Activated naive CD8-positive, alpha-beta T cell treated with anti-CD3 and anti-CD28 coated beads, Interleukin-2, amount 50 U/mL, for 24 hours (primary cell): Measurements from ENCODE around the gene CAPN1.

Source experiments
- ATAC-seq: fragments of 150-1000 bp; cut with Tn5 transposase; one replicate; pipeline ENCODE4 v1.10.0; 2021
- DNase-seq: peaks from one replicate; pipeline ENCODE4 v3.0.0; 2021
- H3K27ac Mint-ChIP-seq: one replicate; pipeline ENCODE4 v1.8.0; 2021; ENCODE audit warnings: mild to moderate bottlenecking, mixed read lengths
- H3K27me3 Mint-ChIP-seq: one replicate; pipeline ENCODE4 v1.8.0; 2021; ENCODE audit warnings: mixed read lengths
- H3K36me3 Mint-ChIP-seq: one replicate; pipeline ENCODE4 v1.8.0; 2021; ENCODE audit warnings: low read depth, mixed read lengths
- H3K4me1 Mint-ChIP-seq: one replicate; pipeline ENCODE4 v1.8.0; 2021; ENCODE audit warnings: mixed read lengths
- H3K4me3 Mint-ChIP-seq: one replicate; pipeline ENCODE4 v1.8.0; 2021; ENCODE audit warnings: mild to moderate bottlenecking, moderate library complexity, mixed read lengths
- H3K9me3 Mint-ChIP-seq: one replicate; pipeline ENCODE4 v1.8.0; 2021; ENCODE audit warnings: mixed read lengths

Gene CAPN1

GRCh38 chr11:65150509-65151299 lies 31.0 kb upstream of the CAPN1 start:
- Mint-ChIP-seq H3K4me1 (peaks cover 16% of the 10 kb centered on the region), H3K4me3 (no peak overlapping the region), H3K27ac (no peak overlapping the region), H3K36me3 (no peaks in the 10 kb centered on the region), H3K9me3 (no peaks in the 10 kb centered on the region), H3K27me3 (peaks cover 5% of the 10 kb centered on the region)
- peak; percentile 91 for ATAC-seq
- peak; percentile 38 for DNase-seq

- Mint-ChIP-seq H3K4me1 (peaks cover 11% of the 10 kb centered on the region), H3K27me3 (peaks cover 5% of the 10 kb centered on the region), H3K27ac (no peak overlapping the region), H3K9me3 (no peaks in the 10 kb centered on the region), H3K36me3 (no peaks in the 10 kb centered on the region), H3K4me3 (no peak overlapping the region)
- DNase-seq (no peak), ATAC-seq (no peak)
Observed at GRCh38 chr11:65151331-65151899, 30.3 kb upstream of the CAPN1 start.

- Mint-ChIP-seq H3K27ac (no peak overlapping the region), H3K4me1 (peaks cover 11% of the 10 kb centered on the region), H3K4me3 (no peak overlapping the region), H3K9me3 (no peaks in the 10 kb centered on the region), H3K27me3 (peaks cover 5% of the 10 kb centered on the region), H3K36me3 (no peaks in the 10 kb centered on the region)
- no peak for DNase-seq
- ATAC-seq: no peak
Observed at GRCh38 chr11:65152122-65152521, 29.6 kb upstream of the CAPN1 start.

- Mint-ChIP-seq H3K9me3 (no peaks in the 10 kb centered on the region), H3K4me1 (peaks cover 3% of the 10 kb centered on the region), H3K27ac (no peak overlapping the region), H3K36me3 (no peaks in the 10 kb centered on the region), H3K4me3 (no peak overlapping the region), H3K27me3 (peaks cover 3% of the 10 kb centered on the region)
- no peak for DNase-seq
- ATAC-seq: no peak
Observed at GRCh38 chr11:65156256-65156655, 25.5 kb upstream of the CAPN1 start.

GRCh38 chr11:65156926-65157325 lies 24.8 kb upstream of the CAPN1 start:
- ATAC-seq (no peak), DNase-seq (no peak)
- no peak overlapping the region for H3K4me3 Mint-ChIP-seq
- no peaks in the 10 kb centered on the region for H3K36me3 Mint-ChIP-seq
- no peak overlapping the region for H3K27ac Mint-ChIP-seq
- peaks cover 2% of the 10 kb centered on the region for H3K27me3 Mint-ChIP-seq
- no peaks in the 10 kb centered on the region for H3K9me3 Mint-ChIP-seq
- peaks cover 2% of the 10 kb centered on the region for H3K4me1 Mint-ChIP-seq

GRCh38 chr11:65157336-65157735 lies 24.4 kb upstream of the CAPN1 start:
- Mint-ChIP-seq H3K4me1 (no peaks in the 10 kb centered on the region), H3K4me3 (no peak overlapping the region), H3K27me3 (peaks cover 2% of the 10 kb centered on the region), H3K27ac (no peak overlapping the region), H3K9me3 (no peaks in the 10 kb centered on the region), H3K36me3 (no peaks in the 10 kb centered on the region)
- ATAC-seq (no peak), DNase-seq (no peak)

GRCh38 chr11:65159012-65159411 lies 22.7 kb upstream of the CAPN1 start:
- ATAC-seq: no peak

GRCh38 chr11:65160643-65161042 lies 21.1 kb upstream of the CAPN1 start:
- no peaks in the 10 kb centered on the region for H3K27me3 Mint-ChIP-seq
- ATAC-seq: no peak
- no peaks in the 10 kb centered on the region for H3K9me3 Mint-ChIP-seq
- no peak for DNase-seq
- no peaks in the 10 kb centered on the region for H3K36me3 Mint-ChIP-seq
- H3K4me3 Mint-ChIP-seq: no peak overlapping the region
- H3K27ac Mint-ChIP-seq: no peak overlapping the region
- no peaks in the 10 kb centered on the region for H3K4me1 Mint-ChIP-seq

More at GRCh38 chr11:65159012-65159411, 22.7 kb upstream of the CAPN1 start:
- H3K9me3 Mint-ChIP-seq: no peaks in the 10 kb centered on the region
- DNase-seq: no peak
- no peaks in the 10 kb centered on the region for H3K36me3 Mint-ChIP-seq
- H3K4me3 Mint-ChIP-seq: no peak overlapping the region
- H3K27me3 Mint-ChIP-seq: no peaks in the 10 kb centered on the region
- no peaks in the 10 kb centered on the region for H3K4me1 Mint-ChIP-seq
- no peak overlapping the region for H3K27ac Mint-ChIP-seq

GRCh38 chr11:65163684-65164083 lies 18.0 kb upstream of the CAPN1 start:
- Mint-ChIP-seq H3K9me3 (no peaks in the 10 kb centered on the region), H3K27ac (no peak overlapping the region), H3K4me3 (no peak overlapping the region), H3K27me3 (no peaks in the 10 kb centered on the region), H3K4me1 (peaks cover 4% of the 10 kb centered on the region), H3K36me3 (no peaks in the 10 kb centered on the region)
- ATAC-seq (no peak), DNase-seq (no peak)

- no peaks in the 10 kb centered on the region for H3K9me3 Mint-ChIP-seq
- H3K4me3 Mint-ChIP-seq: no peak overlapping the region
- no peaks in the 10 kb centered on the region for H3K36me3 Mint-ChIP-seq
- H3K27ac Mint-ChIP-seq: no peak overlapping the region
- no peaks in the 10 kb centered on the region for H3K27me3 Mint-ChIP-seq
- no peak for DNase-seq
- ATAC-seq: no peak
- H3K4me1 Mint-ChIP-seq: peaks cover 10% of the 10 kb centered on the region
Observed at GRCh38 chr11:65165410-65166317, 16.1 kb upstream of the CAPN1 start.

- Mint-ChIP-seq H3K9me3 (no peaks in the 10 kb centered on the region), H3K27ac (no peak overlapping the region), H3K4me3 (no peak overlapping the region), H3K36me3 (no peaks in the 10 kb centered on the region), H3K4me1 (peaks cover 10% of the 10 kb centered on the region), H3K27me3 (no peaks in the 10 kb centered on the region)
- no peak for ATAC-seq
- no peak for DNase-seq
Observed at GRCh38 chr11:65166893-65167292, 14.8 kb upstream of the CAPN1 start.

- ATAC-seq (no peak), DNase-seq (no peak)
- H3K4me3 Mint-ChIP-seq: no peak overlapping the region
- H3K27me3 Mint-ChIP-seq: no peaks in the 10 kb centered on the region
- H3K4me1 Mint-ChIP-seq: peaks cover 10% of the 10 kb centered on the region
- no peaks in the 10 kb centered on the region for H3K36me3 Mint-ChIP-seq
- no peaks in the 10 kb centered on the region for H3K9me3 Mint-ChIP-seq
- H3K27ac Mint-ChIP-seq: no peak overlapping the region
Observed at GRCh38 chr11:65167656-65168055, 14.1 kb upstream of the CAPN1 start.

- H3K27ac Mint-ChIP-seq: peak overlapping the region; percentile 69
- no peak overlapping the region for H3K4me3 Mint-ChIP-seq
- peaks cover 10% of the 10 kb centered on the region for H3K4me1 Mint-ChIP-seq
- DNase-seq: no peak
- peak; percentile 24 for ATAC-seq
- no peaks in the 10 kb centered on the region for H3K36me3 Mint-ChIP-seq
- no peaks in the 10 kb centered on the region for H3K9me3 Mint-ChIP-seq
- H3K27me3 Mint-ChIP-seq: no peaks in the 10 kb centered on the region
Observed at GRCh38 chr11:65169164-65169641, 12.5 kb upstream of the CAPN1 start.

- Mint-ChIP-seq H3K27me3 (no peaks in the 10 kb centered on the region), H3K36me3 (no peaks in the 10 kb centered on the region), H3K4me3 (no peak within 1 kb of the TSS), H3K4me1 (peaks cover 10% of the 10 kb centered on the region), H3K27ac (peak within 1 kb of the TSS; percentile 69), H3K9me3 (no peaks in the 10 kb centered on the region)
- ATAC-seq: no peak
- no peak for DNase-seq
Observed at GRCh38 chr11:65170058-65170534, 11.6 kb upstream of the CAPN1 start, which contains the start of gene SPDYC. TSS of gene SPDYC (plus strand) at chr11:65170233. CDS start at chr11:65171358, 1,125 bp downstream.
